ENCODE measurements around the gene KCTD16.

DNA sequence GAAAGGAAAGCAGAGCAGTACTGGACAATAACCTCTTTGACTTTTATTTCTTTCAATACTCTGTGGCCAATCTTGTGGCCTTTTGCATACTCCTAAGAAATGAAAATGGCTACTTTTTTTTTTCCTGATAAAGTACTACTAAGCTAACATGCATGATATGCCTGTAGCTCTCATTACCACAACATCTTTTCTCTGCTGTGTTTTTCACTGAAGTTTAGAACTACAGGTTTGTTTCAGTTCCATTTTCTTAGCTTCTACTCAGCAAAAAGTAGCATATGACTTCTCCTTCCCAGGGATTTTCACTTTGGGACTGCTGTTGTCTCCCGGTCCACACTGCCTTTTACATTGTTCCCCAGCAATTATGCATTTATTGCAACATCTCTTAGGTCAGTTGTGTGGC lies 204.0 kb downstream of the KCTD16 start:
- TF ChIP-seq POLR2A (IDR thresholded peaks at IDR 0.05) = no peak
- TF ChIP-seq, protein P1, sequence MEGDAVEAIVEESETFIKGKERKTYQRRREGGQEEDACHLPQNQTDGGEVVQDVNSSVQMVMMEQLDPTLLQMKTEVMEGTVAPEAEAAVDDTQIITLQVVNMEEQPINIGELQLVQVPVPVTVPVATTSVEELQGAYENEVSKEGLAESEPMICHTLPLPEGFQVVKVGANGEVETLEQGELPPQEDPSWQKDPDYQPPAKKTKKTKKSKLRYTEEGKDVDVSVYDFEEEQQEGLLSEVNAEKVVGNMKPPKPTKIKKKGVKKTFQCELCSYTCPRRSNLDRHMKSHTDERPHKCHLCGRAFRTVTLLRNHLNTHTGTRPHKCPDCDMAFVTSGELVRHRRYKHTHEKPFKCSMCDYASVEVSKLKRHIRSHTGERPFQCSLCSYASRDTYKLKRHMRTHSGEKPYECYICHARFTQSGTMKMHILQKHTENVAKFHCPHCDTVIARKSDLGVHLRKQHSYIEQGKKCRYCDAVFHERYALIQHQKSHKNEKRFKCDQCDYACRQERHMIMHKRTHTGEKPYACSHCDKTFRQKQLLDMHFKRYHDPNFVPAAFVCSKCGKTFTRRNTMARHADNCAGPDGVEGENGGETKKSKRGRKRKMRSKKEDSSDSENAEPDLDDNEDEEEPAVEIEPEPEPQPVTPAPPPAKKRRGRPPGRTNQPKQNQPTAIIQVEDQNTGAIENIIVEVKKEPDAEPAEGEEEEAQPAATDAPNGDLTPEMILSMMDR (IDR thresholded peaks at IDR 0.05) = no peak

Data from uterus (tissue), 2 donors.